Effector CD8-positive, alpha-beta T cell (primary cell): ENCODE data around the gene IMPG1.
"Not testable (repeated sequence)": the region's sequence is repeated elsewhere in the genome, so short reads cannot be mapped to it uniquely, and the experiment has no call there.

ENCODE experiments used
- DNase-seq: peaks from one replicate; lab custom pipeline; 2025; lab: John Stamatoyannopoulos, UW

Gene IMPG1

GRCh38 chr6:75946146-75946831, 126.2 kb downstream of the IMPG1 start:
- no peak for DNase-seq

- DNase-seq = no peak
These were observed 129.1 kb downstream of the IMPG1 start for GRCh38 chr6:75943381-75943780.

- no peak for DNase-seq
These were observed 131.0 kb downstream of the IMPG1 start for GRCh38 chr6:75941509-75941908.

DNA sequence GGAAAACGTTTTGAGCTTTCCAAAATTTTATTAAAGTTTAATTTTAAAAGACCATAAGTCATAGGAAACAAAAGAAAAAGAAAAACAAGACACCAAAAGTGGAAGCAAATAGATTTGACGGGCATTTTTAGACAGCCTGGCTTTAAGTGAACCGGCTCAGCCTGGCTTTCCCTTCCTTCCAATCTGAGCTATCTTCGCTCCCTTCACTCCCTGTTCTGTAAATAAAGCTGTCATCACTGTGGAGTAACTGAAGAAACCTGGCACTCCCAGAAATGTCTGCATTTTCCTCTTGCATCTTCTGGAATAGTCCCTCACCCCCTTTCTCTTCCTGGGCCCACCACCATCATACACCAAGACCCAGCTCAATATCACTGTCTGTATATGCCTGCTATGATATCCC, 131.9 kb downstream of the IMPG1 start:
- no peak for DNase-seq

DNA sequence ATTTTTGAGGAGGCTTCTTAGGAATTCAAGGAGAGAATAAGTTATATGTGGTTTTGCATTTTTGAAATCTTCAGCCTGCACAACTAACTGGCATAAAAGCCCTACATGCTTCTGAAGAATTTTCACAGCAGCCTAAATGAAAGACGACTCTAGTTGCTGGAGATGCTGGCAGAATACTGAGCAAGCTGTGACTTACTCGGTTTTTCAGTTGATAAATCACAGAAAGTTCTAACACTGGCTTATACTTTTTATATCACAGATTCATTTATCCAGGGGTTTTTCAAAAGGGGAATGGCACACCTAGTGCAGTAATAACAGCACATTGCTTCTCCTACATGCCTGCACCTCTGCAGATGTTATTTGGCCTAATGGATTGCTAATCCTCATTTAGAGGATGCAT, 134.6 kb downstream of the IMPG1 start:
- no peak for DNase-seq

DNA sequence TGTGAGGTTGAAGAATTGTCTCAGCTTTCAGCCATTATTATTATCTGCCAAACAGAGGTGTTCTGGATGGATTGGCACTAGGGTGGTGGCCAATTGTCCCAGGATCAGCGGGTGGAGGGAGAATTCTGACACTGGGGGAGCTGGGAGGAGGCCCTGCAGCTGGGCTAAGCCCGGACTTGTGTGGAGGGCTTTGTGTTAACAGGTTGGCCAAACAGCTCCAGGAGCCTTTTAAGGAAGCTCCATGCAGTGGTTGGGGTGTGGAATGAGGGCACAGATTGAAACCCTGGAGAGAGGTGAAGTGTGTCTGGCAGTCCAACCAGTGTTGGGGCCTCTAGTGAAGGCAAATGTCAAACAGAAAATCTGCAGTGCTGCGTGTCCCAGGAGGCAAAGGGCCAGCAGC, 135.8 kb downstream of the IMPG1 start:
- DNase-seq = no peak

GRCh38 chr6:75935473-75935793, 137.0 kb downstream of the IMPG1 start:
- DNase-seq = no peak

DNA sequence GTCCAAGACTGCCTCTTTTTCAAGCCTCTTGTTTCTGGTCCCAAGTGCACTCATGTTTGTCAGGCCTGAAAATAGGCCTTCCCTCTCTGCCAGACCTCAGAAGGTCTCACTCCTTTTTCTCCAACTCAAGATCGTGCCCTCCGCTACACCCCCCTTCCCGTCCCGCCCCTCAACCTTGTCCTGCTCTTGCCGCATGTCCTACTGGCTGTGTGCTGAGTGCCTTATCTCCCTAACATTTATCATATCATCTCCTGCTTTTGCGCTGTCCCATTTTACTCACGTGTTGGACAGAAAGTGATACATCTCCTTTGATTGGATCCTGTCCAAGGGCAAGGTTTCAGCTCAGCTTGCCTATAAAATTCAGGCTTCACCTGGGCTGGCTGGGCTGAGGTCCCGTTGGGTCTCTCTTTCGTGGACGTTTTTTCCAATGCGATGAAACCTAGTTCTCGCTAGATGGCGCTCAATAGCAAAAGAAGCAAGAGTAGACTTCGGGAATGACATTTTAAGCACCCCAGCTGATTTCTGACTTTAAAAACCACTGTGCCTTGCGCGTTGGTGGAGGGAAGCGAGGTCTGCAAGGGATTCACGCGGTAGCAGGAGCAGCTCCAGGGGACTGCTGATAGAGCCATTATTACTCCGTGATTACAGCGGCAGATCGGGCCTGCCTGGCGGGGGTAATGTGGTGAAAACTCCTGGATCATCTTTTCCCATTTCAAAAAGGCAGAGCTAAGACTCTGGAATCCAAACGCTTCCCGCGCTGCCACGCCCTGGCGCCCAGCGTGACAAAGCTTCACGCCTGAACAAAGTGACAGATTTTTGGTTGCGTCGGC, 137.6 kb downstream of the IMPG1 start:
- no peak for DNase-seq

DNA sequence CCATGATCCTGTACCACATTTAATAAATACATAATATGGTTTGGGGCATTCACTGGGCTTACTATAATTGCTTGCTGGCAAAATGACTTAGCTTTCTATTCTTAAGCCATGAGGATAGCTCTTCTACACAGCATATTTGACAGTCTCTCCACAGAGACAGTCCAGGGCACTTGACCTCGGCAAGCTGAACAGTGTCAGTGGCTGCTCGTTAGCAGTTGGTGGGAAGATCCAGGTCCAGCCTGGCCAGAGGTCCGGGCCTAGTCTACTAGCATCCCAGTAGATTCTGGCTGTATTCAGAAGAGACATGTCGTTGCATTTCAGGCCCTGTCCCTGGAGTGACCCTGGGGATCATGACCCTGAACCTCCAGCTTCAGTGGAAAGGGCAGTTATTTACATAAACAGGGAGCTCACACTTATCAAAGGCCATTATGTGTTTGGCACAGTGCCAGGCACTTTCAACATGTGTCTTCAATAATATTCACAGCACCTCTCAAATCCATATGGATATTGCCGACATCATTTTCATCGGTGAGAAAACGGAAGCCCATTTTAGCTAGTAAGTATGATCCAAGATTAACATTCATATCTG, 139.0 kb downstream of the IMPG1 start:
- DNase-seq = no peak

GRCh38 chr6:75932067-75932466, 140.4 kb downstream of the IMPG1 start:
- DNase-seq = no peak

- DNase-seq = no peak
These were observed 141.3 kb downstream of the IMPG1 start for GRCh38 chr6:75931011-75931680.

GRCh38 chr6:75926293-75927168, 145.9 kb downstream of the IMPG1 start:
- DNase-seq = no peak

DNA sequence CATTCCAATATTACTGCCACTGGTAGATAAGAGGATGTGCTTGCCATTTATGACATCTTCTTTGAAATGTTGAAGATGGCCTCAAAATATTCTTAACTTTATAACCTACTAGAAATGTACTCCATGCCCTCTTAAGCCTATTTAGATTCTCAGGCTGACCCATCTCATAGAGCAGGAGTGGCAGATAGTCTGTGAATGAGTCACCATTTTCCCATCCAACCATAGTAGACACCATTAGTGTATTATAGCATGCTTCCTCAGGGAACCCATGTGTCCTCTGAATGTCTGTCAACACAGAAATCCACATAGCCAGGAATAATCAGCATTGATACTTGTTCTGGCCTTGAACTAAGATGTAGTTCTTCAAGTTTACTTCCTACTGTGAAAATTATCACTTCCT, 150.2 kb downstream of the IMPG1 start:
- no peak for DNase-seq

GRCh38 chr6:75913040-75913439, 159.4 kb downstream of the IMPG1 start:
- DNase-seq = no peak

- no peak for DNase-seq
These were observed 165.0 kb downstream of the IMPG1 start for GRCh38 chr6:75907444-75907843.

DNA sequence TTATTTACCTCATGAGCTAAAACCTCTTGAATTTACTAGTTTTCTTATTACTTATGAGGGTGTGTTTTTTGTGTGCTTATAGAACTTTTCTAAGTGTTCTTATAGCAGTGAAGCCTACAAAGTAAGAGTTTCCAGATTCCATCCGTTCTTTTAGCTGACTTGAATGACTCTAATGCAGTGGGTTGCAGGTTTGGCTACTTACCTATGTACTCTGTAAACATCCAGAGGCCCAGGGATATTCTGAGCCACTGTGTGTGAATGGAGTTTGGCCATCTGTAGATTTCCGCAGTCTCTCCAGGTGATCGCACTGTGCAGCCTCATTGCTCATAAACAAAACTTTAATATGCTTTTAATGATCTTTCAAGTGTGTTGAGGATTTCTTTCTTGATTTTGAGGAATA, 165.6 kb downstream of the IMPG1 start:
- DNase-seq = no peak

DNA sequence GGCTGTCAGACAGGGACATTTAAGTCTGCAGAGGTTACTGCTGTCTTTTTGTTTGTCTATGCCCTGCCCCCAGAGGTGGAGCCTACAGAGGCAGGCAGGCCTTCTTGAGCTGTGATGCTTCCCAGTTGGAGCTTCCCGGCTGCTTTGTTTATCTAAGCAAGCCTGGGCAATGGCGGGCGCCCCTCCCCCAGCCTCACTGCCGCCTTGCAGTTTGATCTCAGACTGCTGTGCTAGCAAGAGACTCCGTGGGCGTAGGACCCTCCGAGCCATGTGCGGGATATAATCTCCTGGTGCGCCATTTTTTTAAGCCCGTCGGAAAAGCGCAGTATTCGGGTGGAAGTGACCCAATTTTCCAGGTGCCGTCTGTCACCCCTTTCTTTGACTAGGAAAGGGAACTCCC, 167.3 kb downstream of the IMPG1 start:
- not testable (repeated sequence) for DNase-seq

DNA sequence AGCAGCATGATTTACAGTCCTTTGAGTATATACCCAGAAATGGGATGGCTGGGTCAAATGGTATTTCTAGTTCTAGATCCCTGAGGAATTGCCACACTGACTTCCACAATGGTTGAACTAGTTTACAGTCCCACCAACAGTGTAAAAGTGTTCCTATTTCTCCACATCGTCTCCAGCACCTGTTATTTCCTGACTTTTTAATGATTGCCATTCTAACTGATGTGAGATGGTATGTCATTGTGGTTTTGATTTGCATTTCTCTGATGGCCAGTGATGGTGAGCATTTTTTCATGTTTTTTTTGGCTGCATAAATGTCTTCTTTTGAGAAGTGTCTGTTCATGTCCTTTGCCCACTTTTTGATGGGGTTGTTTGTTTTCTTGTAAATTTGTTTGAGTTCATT, 172.2 kb downstream of the IMPG1 start:
- not testable (repeated sequence) for DNase-seq

DNA sequence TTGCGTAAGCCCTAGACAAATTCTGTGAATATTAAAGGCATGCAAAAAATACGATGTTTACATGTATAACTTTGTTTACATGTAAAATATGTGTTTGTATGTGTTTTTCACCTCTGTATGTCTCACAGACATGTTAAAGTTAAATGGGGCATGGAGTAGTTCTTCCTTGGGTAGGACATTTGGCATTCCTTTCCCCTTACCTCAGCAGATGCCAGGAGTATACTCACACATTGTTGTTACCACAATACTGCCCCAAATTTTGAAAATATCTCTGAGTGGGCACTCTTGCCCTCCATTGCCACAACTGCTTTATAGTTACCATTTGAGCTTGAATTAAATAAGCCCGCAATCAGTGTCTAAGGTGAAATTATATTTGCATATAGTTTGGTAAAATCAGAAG, 175.9 kb downstream of the IMPG1 start:
- no peak for DNase-seq

- DNase-seq = no peak
These were observed 178.7 kb downstream of the IMPG1 start for GRCh38 chr6:75893776-75894152.

GRCh38 chr6:75893058-75893775, 179.2 kb downstream of the IMPG1 start:
- no peak for DNase-seq
